Fibroblast of skin of right biceps (primary cell): Measurements from ENCODE around the gene KIAA0753.

Experiments used
- DNase-seq: peaks from one replicate; pipeline ENCODE4 v3.0.0-alpha.2; 2013

The KIAA0753 gene

GRCh38 chr17:6568184-6568758, 72.2 kb downstream of the KIAA0753 start:
- DNase-seq = no peak

- peak; percentile 42 for DNase-seq
Measured at GRCh38 chr17:6567528-6568183, 72.9 kb downstream of the KIAA0753 start.

- no peak for DNase-seq
Measured at GRCh38 chr17:6561446-6561845, 79.1 kb downstream of the KIAA0753 start.

- DNase-seq = no peak
Measured at GRCh38 chr17:6560496-6560895, 80.0 kb downstream of the KIAA0753 start.

DNA sequence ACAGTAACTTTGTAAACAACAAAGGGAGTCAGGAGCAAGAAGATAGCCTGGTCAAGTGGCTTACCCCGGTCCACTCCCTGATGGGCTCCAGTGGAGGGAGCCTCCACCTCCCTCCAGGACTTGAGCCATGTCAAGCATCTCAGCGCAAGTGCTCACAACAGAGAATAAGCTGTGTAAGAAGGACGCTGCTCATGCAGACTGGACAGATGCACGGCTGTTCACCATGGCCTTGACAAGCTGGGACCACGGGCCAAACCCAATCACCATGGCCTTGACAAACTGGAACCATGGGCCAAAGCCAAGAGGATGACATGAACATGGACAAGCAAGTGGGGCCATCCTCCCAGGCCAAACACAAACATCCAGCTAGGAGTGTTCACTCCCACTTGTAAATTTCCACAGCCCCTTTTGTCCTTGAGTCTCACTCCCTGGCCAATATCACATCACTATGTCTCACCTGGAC, 80.7 kb downstream of the KIAA0753 start:
- DNase-seq = no peak

DNA sequence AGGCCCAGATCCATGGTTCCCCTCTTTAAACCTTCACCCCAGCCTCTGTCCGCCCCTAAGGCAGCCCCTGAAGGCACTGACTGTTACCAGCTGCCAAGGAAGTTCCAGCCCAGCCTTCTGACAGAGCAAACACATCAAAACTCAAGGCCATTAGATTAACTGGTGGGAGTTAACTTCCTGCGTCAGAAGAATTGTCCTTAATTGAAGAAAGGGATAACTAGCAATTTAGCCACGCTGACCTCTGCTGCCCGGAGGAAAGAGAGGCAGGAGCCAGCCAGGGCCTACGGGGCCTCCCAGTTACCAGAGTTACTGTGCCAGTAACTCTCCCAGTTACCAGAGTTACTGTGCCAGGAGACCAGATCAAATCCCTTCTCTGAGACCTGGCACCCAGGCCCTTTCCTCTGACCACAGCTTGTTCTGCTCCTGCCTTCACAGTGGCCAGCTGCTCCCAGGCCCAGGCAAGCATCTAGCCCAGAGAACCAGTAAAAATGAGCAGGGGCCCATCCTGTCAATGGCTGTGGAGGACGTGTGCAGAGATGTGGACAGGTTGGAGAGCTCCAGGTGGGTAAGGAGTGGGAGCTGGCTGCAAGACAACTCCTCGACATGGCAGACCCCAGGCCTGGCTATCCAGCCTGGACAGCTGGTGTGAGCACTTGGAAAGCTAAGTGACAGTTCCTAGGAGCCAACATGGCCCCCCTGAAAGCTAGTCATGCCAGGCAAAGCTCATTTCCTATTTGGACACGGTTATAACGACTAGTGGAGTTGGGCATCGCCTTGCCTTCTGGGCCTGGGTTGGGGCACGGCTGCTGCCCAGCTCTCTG, 81.4 kb downstream of the KIAA0753 start:
- no peak for DNase-seq

DNA sequence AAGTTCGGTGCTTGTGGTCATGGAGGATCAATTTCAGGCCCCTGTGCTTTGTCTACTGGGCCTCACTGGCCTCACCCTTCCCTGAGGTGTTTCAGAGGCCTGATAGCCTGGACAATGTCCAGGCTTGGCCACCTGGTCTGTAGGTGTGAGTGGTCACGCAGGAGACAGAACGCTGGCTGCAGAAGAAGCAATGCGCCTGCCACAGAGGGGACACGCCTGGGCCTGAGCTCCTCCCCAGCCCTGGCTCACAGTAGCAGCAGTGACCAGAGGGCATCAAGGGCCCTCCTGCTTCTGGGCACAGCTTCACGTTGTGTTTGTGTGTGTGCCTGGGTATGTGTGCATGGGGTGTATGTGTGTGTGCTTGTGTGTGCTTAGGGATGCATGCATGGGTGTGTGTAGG, 82.2 kb downstream of the KIAA0753 start:
- no peak for DNase-seq

DNA sequence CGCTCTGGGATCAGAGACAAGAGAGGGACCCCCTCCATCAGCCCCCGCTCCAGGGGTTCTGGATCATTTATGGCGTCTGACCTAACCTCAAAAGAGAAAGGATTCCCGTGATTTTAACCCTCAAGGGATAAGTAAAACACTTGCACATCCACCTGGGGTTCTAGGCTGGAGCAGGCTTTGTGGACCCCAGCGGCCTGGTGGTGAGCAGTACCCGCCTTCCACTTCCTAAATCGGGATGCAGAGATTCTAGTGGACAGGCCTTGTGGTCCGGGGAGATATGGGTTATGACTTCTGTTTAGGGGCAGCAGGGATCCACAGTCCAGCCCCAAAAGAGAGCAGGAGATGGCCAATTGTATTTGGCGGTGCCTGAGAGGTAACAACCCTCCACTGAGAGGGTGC, 83.5 kb downstream of the KIAA0753 start:
- DNase-seq = no peak

DNA sequence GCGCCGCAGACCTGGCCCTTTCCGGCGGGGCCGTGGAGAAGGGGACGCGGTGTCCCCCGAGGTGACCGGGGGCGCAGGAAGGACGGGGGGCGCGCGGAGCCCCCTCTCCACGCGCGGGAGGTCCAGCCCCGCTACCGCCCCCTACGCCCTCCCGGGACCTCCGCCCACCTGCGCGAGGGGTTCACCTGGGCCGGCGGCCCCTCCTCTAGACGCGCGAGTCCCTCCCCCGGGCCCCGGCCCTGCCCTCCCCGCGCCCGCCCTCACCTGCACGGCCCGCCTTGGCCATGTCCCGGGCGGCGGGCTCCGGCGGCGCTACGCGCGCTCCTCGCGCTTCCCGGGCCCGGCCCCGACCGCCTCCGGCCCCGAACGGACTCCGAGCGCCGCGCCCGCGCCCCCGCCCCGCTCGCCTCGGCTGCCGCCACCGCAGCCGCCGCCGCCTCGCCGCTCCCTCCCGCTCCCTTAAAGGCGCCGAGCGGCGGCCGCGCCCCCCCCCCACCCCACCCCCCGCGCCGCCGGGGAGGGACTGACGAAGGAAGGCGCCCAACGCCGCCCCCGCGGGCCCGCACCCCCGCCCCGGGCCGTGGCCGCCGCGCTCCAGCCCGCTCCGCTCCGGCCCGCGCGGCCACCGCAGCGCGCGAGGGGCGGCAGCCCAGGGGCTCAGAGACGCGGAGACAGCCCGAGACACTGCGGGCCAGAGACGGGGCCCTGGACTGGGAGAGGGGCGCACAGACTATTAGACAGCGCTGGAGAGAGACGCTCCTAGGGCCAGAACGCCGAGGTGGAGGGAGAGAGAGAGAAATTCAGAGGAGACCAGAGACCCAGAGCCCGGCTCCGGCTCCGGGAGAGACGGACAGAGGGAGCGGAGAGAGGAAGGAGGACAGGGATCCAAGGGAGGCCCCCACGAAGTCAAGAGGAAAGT, 84.1 kb downstream of the KIAA0753 start, which contains the start of gene PITPNM3:
PITPNM3 (minus strand) TSS at position 435 of the 919 bp plus-strand sequence; CDS start at position 286, 149 bp downstream.
- DNase-seq = peak; percentile 19

- DNase-seq = peak; percentile 65
Measured at GRCh38 chr17:6555331-6556120, 85.0 kb downstream of the KIAA0753 start.

DNA sequence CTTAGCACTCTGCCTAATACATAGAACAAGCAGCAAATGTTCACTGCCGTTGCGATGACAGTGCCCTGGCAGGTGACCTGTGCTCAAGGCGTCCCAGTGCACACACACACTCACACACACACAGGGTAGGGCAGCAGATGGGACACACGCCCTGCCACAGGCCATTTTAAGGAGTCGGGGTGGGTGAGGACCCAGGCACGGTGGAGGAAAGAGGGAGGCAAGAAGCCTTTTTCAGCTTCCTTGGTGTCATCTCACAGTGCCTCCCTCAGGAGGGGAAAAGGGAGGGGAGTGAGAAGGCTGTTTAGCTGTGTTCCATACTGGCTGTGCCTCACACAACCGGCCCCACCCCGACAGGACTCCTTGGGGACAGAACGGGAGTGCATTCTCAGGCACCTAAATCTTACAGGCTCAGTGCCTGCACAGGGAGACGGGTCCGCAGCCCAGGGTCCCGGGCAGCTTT, 85.6 kb downstream of the KIAA0753 start:
- no peak for DNase-seq

DNA sequence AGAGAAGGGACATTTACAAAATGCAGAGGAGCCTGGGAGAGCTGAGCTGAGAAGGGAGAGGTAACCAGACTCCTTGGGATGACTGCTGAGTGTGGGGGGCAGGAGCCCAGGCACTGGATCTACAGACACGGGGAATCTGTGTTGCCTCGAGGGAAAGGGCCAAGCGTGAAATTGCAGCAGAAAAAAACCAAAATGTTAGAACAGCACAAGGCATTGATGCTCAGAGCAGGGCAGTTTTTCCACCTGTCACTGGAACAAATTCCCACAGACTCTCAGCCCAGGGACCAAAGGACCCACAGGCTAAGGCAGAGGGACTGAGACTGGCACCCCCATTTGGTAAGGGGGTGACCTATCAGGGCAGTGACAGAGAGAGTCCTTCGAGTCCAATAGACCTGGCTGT, 86.2 kb downstream of the KIAA0753 start:
- no peak for DNase-seq

DNA sequence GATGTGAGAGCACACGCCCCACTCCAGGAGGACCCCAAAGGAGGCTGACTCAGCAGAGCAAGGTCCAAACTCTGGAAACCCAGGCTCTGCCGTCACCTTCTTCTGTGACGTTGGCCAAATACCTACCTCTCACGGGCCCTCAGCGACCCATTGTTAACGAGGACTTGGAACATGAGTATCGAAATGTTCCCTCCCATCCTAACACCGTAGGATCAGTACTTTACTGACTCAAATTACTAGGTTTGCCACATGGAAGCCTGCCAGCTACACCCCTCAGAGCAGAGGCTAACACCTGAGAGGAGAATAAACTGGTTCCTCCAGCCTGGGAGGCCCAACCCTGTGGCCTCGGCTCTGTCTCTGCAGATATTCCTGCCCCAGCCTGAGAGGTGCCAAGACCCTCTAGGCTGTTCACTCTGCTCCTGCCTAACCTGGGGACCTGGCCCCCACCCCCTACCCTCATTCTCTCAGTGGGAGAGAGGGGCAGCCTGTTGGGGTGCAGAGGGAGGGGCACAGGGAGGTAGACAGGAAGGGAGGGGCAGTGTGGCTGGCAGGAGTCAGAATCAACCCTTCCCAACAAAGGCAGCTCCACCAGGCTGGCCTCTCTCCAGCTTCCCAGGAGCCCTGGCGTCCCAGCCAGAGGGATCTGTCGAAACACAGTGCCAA, 88.5 kb downstream of the KIAA0753 start:
- no peak for DNase-seq

- DNase-seq = no peak
Measured at GRCh38 chr17:6551356-6551755, 89.2 kb downstream of the KIAA0753 start.

- DNase-seq = no peak
Measured at GRCh38 chr17:6549384-6550036, 91.0 kb downstream of the KIAA0753 start.

DNA sequence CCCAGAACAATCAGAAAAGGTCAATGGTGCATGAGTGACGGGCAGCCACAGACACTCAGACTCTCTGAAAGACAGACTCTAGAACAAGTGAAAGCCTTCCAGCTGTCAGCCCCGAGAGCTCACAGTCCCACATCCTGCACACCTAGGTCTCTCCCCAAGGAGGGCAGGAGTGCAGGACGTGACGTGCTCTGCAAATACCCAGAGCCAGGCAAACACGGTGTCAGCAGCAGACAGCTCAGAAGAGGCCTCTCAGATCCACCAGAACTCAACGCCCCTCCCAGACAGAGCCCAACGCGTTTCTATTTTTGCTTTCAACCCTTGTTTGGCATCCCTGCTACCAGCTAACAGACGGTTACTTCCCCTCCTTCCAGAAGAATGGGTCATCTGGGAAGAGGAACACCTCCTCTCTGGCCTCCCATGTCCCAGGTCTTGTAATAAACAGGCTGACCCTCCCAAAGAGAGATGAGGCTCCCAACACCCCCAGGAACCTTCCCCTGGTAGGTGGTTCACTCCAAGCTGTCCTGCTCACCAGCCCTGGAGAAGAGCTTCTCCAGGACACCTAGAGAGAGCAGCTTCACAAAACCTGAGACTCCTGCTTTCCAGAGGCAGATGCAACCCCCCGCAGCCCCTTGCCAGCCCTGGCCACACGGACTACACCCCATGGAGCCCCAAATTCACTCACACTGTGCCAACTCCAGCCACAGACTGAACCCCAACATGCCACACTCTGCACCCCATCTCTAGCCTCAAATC, 91.8 kb downstream of the KIAA0753 start:
- no peak for DNase-seq

- DNase-seq = no peak
Measured at GRCh38 chr17:6548034-6548433, 92.5 kb downstream of the KIAA0753 start.

- no peak for DNase-seq
Measured at GRCh38 chr17:6547336-6547735, 93.2 kb downstream of the KIAA0753 start.

DNA sequence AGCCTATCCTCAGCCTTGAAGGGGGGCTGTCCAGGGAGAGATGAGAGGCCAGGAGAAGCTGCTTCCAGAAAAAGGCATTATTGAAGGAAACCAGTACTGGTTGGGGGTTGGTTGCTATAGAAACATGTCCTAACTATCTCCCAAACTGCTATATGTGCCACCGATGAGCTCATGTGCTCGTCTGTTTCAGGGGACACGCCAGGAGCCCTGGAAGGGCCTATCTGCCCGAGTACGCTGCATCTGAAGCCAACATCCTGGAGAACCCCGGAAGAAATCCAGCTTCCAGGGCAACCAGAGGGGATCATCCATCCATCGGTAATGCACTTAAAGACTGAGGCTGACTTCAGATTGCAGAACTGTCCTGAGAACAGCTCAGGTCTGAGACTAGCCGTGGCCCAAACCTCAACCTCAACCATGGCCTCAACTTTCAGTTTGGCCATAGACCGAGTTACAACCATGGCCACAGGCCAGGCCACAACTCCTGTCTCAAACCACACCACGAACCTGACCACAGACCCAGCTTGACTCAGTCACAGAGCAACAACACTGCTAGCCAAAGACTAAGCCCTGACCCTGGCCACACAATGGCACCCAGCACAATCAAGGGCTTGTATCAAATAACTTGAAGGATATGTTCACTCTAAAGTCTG, 94.3 kb downstream of the KIAA0753 start:
- peak; percentile 45 for DNase-seq
